GM12864 (cell line): ENCODE measurements around the gene ASMT.

Experiments used
- DNase-seq: peaks from one replicate; pipeline ENCODE4 v3.0.0-alpha.2; 2011; ENCODE audit warnings: low read depth
- H3K4me3 ChIP-seq: 2 replicates; pipeline ENCODE4 v1.5.1; 2011; ENCODE audit warnings: mild to moderate bottlenecking, low read depth, low read length, control low read depth
- CTCF ChIP-seq: IDR thresholded peaks from 2 replicates; pipeline ENCODE4 v1.5.1; 2011; ENCODE audit warnings: low read depth, mild to moderate bottlenecking, moderate library complexity, low read length, control low read depth, inconsistent platforms; ENCODE audit errors: missing control alignments

ASMT gene

DNA sequence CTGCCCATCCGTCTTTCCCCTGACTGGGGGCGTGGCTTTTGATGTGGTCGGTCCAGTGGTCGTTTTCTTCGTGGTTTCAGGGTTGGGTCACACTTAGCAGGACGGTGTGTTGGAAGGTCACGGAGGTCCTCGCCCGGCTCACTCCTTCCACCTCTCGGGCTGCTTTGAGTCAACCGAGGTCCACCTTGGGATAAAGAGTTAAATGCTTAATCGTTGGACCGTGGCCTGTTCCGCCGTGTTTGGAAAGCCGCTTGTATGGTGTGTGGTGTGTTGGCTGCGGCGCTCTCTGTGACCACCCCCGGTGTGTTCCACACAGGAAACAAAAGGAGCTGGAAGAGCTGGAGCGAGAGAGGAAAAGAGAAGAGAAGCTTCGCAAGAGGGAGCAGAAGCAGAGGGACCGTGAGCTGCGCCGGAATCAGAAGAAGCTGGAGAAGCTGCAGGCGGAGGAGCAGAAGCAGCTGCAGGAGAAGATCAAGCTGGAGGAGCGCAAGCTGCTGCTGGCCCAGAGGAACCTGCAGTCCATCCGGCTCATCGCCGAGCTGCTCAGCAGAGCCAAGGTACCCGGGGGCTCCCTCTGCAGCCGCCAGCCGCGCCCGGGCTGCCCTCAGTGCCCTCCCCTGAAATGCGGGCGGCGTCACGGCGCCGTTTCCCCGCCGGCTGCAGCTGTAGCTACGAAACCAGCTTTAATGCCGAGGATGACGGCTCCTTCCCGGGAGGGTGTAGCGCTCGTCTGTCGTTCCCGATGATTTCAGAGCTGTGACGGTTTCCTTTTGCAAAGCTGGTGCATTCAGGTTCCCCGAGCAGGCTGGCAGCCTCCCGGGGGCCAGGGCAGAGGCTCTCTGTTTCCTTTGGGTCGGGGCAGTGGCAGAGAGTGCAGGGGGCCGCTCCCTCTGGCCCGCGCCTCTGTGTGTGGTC is 15.7 kb upstream of the ASMT start:
- H3K4me3 ChIP-seq: no peak overlapping the region
- no peak for TF ChIP-seq CTCF
- no peak for DNase-seq

DNA sequence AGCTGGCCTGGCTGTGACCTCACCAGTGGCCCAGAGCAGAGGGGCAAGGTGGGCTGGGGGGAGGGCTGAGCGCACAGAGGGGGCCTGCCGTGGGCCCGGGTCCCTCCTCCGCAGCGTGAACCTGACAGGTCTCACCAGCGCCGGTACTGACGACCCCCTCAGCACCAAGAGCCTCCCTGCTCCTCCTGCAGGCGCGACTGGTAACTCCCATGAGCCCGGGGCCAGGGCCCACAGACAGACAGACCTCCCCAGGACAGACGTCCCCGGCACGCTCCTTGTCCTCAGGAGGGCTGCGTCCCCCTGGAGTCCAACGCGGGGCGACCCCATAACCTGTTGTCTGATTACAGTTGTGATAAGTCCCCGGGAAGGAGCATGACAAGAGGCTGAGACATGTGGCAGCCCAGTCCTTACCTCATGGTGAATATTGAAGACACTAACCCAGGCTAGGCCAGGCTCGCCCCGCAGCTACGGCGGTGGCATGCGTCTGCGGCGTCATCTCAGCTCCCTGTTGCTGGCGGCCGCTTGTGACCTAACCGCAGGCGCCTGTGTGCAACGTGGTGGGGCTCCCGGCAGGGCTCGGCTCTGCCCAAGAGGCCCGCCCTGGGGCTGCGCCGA is 15.0 kb upstream of the ASMT start:
- DNase-seq: no peak
- TF ChIP-seq CTCF: no peak
- H3K4me3 ChIP-seq: no peak overlapping the region

DNA sequence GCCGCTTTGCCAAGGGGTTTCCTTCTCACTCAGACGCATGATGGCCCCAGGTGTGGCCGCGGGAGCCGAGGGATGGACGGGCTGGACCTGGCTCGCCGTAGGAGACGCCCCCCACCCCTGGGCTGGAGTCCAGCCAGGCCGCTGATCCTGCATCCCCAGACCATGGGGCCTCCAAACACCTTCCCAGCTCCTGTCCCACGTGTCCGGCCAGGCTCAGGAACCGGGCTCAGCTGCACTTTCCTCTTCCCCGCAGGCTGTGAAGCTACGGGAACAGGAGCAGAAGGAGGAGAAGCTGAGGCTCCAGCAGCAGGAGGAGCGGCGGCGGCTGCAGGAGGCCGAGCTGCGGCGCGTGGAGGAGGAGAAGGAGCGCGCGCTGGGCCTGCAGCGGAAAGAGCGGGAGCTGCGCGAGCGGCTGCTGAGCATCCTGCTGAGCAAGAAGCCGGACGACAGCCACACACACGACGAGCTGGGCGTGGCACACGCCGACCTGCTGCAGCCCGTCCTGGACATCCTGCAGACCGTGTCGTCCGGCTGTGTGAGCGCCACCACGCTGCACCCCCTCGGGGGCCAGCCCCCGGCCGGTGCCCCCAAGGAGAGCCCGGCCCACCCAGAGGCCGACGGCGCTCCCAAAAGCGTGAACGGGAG is 14.3 kb upstream of the ASMT start:
- DNase-seq: no peak
- TF ChIP-seq CTCF: no peak
- H3K4me3 ChIP-seq: no peak overlapping the region

DNA sequence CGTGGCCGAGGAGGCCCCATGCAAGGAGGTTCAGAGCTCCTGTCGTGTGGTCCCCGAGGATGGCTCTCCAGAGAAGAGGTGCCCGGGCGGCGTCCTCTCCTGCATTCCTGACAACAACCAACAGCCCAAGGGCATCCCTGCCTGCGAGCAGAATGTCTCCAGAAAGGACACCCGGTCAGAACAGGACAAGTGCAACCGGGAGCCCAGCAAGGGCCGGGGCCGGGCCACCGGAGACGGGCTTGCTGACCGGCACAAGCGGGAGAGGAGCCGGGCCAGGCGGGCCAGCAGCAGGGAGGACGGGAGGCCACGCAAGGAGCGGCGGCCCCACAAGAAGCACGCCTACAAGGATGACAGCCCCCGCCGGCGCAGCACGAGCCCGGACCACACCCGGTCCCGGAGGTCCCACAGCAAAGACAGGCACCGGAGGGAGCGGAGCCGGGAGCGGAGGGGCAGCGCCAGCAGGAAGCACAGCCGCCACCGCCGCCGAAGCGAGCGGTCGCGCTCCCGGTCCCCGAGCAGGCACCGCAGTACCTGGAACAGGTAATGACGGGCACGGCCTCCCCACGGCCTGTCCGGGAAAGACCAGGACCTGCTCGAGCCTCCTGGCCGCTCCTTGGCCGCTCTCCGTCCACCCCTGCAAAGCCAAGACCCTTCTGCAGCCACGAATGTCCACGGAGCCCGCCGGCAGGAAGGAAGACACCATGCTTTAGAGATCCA is 13.7 kb upstream of the ASMT start:
- no peak for TF ChIP-seq CTCF
- H3K4me3 ChIP-seq: no peak overlapping the region
- no peak for DNase-seq

DNA sequence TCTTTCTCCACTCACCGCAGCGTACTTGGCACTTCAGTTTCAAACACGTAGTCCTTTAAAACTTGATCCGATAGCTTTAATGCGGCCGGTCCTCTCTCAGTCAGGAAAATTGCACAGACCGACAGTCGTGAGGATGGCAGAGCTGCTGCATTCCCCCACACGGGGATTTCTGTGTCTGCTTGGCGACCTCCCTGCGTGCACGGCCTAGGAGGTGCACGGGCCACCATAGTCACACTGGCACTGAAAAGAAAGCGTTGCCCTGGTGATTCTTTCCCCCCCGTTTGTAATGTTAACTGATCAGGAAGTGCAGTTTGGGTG is 13.1 kb upstream of the ASMT start:
- DNase-seq: no peak
- H3K4me3 ChIP-seq: no peak overlapping the region
- no peak for TF ChIP-seq CTCF

DNA sequence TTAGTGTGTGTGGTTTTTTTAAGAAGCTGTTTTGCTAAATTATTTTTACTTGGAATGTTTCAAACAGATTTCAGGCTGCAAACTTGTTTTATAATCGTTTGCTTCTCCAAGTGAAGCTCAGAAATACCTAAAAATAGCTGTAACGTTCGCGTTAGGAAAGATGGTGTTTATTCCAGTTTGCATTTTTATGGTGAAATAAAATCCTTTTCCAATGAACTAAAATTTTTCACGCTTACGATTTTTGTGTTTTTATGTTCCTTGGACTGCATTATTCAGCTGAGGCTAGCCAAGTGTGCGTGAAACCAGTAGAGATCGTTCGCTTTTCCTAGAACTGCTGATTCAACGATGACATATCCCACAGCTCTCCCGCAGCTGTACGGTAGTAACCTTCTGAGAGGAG is 12.6 kb upstream of the ASMT start:
- no peak overlapping the region for H3K4me3 ChIP-seq
- no peak for TF ChIP-seq CTCF
- no peak for DNase-seq
